OCI-LY3 (cell line): ENCODE measurements around the gene RORC.

Source experiments
- CTCF ChIP-seq: fragments of 200-600, 300-600 bp; sonication (generic); IDR thresholded peaks from 2 replicates; pipeline ENCODE4 v1.5.1; 2014; ENCODE audit warnings: antibody characterized with exemption, low read length, low read depth
- EZH2phosphoT487 ChIP-seq: fragments of 200-600 bp; shearing (Covaris generic); IDR thresholded peaks from 2 replicates; pipeline ENCODE4 v1.6.1; 2018; ENCODE audit warnings: antibody characterized with exemption, mixed run types, low read depth

DNA sequence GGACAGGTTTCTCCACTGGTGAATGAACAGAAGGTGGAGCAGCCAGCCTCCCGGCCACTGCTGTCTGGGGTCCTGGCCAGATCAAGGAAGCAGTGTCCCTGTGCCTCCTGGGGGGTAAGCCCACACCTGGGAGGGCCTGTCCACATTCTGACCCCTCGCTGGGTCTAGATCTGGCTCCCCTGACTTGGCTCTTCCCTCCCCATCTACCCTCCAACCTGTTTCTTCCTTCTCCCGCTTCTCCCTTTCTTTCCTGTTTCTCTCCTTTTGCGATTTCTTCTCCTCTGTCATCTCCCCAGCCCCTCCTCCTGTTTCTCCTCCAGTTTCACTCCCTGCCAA lies 378 bp downstream of the RORC start:
- no peak for TF ChIP-seq EZH2phosphoT487
- TF ChIP-seq CTCF, result no peak
